GM18505 (cell line): ENCODE measurements around the gene CFAP58.

ENCODE experiments used
- ATAC-seq: cut with Tn5 transposase; IDR thresholded peaks from one replicate; pipeline ENCODE4 v1.9.1; 2021; ENCODE audit not compliant: unreplicated experiment
- POLR2A ChIP-seq: IDR thresholded peaks from 4 replicates; pipeline ENCODE4 v1.6.1; 2011; ENCODE audit warnings: borderline replicate concordance; ENCODE audit not compliant: insufficient read depth, insufficient read length; ENCODE audit errors: extremely low read depth

Gene CFAP58

GRCh38 chr10:104334965-104335650, 18.5 kb upstream of the CFAP58 start:
- TF ChIP-seq POLR2A, result no peak
- ATAC-seq, result no peak

DNA sequence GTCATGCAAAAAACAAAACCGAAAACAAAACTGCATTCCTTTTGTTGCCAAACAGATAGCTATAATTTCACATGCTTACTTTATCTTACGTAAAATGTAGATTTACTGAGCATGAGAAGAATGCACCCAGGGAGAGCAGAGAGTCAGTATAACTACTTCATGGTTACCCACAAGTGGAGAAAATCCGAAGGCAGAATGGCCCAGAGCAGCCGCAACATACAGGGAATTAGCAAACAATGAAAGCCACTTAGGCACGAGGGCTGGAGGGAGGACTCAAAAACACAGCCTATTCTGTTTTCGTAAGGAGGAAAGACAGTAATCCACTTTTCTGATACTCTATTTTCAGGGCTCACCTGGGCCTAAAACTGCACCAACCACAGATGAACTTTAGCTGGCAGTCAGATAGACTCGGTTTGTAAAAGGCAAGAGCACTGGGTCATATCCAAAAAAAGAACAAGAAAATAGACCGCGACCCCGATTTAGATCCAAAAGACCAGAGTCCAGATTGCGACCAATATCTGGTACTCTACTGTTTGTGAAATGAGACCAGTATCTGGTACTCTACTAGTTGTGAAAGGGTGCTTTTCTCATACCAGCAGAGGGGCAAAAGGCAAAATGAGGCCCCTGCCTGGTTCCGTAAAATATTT, 16.7 kb upstream of the CFAP58 start:
- ATAC-seq, result peak; percentile 23
- TF ChIP-seq POLR2A, result no peak

GRCh38 chr10:104337521-104337984, 16.1 kb upstream of the CFAP58 start:
- ATAC-seq, result peak; percentile 40
- no peak for TF ChIP-seq POLR2A

DNA sequence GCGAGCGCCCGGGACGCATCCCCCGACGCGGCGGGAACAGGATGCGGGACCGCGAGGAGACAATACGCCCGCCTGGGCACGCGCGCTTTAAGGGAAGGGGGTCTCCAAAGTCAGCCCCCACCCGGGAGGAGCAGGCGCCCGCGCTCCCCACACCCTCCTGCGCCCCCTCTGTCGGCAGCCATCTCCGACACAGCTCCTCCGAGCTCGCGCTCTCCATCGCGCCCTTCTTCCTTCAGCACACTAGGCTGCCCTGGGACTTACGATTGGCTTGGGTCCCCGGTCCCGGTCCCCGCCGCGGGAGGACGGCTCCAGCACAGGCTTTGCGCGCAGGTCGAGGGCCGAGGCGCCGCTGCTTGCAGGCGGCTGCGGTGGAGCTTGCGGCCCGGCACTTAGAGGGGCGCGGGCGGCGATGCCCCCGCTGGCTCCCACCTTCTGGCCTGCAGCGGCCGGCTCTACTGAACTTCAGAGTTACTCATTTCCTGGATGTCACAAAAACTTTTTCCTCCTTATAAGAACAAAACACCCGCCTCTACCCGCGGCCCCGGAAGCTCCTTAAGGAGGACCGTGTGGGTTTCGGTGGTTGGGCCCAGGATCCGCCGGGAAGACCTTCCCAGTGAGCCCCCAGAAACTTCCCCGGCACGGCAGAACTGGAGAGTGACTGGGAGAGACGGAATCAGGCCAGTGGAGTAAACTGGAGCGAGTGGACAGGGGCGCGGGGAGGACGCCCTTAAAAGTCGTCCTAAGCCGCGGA, 15.5 kb upstream of the CFAP58 start, which contains the start of gene ITPRIP:
Gene ITPRIP, minus strand, starts transcription at position 481 of the 751 bp plus-strand sequence. CDS start 22,414 bp downstream, outside the sequence.
- peak; percentile 67 for ATAC-seq

DNA sequence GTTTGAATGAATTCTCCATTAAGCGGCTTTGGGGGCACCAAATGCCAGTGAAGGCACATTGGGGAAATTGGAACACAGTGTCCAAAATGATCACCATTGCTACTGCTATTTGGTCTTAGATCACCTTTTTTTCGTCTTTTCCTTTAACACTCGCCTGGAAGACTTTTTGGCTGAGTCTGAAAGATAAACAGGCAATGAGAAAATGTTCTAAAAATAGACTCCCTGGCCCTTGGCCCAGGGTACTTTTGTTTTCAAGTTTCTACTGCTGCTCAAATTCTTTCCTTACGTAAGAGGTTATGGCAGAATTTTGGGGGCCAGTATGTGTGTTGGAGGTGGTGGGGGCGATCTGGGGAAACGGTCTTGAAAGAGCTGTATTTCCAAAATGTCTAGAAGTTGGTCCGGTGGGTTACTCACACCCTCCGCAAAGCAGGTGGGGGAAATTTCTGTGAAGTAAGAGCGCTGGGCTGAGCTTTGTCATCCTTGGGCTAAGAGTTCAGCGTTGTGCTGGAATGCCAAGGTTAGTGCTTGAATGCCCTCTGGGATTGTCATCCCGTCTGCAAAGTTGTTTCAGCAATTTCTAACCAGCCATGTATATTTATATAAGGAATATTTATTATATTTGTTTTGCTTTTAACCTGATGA, 14.0 kb upstream of the CFAP58 start:
- no peak for TF ChIP-seq POLR2A
- ATAC-seq, result no peak

More for the DNA sequence above, 15.5 kb upstream of the CFAP58 start, which contains the start of gene ITPRIP:
- TF ChIP-seq POLR2A, result peak; percentile 89

DNA sequence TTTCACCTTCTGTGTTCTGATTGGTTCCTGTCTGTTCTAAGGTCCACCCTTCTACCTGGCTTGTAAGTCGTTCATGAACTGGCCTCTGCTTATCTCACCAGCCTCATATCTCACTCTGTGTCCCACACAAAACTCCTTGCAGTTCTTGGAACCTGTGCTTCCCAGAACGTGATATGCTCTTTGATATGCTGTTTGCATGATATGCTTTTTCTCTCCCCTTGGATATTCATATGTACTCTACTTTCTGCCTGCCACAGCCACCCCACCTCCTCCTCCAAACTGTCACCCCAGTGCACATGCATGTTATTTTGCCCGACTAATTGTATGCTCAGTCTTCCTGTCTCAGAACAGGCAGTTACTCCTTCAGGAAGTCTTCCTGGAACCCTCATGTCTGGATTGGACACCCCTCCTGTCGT, 13.5 kb upstream of the CFAP58 start:
- TF ChIP-seq POLR2A, result no peak
- ATAC-seq, result no peak

- no peak for ATAC-seq
- no peak for TF ChIP-seq POLR2A
Measured at GRCh38 chr10:104340641-104341040, 13.0 kb upstream of the CFAP58 start.

DNA sequence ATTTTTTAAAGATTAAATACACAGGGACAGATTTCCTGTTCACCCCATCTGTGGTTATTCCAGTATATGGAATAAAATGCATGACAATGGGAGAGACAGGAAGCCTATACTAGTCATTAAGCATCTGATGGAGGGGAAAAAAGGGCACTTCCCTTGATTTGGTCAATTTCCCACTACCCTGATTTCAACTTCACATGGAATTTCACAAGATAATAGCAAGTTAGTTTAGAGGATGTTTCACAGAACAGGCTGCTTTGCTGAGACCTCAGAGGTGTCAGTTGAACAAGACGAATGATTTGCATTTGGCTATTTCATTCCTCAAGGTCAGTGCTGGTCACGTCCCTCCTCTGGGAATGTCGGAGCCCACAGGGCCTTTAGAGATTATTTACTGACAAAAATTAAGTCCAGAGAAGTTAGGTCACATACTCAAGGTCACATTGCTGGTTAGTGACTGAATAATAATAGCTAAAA, 10.7 kb upstream of the CFAP58 start:
- ATAC-seq, result no peak
- TF ChIP-seq POLR2A, result no peak

- ATAC-seq, result no peak
- no peak for TF ChIP-seq POLR2A
Measured at GRCh38 chr10:104344219-104344618, 9.4 kb upstream of the CFAP58 start.

DNA sequence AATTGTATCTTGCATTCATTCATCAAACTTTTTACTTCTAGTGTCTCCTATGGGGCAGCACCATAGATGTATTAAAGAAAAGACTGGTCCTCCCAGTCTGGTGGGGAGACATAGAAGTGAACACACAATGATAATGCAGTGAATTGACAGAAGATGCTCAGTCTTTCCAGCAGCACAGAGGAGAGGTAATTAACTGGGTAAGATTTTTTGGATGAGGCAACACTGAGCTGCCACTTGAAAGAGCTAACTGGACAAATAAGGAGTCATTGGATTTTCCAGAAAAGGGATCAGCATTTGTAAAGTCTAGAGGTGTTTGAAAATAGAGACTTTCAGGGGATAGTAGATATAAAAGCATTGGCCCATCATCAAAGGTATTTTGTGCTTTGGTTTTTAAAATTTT, 8.1 kb upstream of the CFAP58 start:
- ATAC-seq, result no peak
- TF ChIP-seq POLR2A, result no peak

DNA sequence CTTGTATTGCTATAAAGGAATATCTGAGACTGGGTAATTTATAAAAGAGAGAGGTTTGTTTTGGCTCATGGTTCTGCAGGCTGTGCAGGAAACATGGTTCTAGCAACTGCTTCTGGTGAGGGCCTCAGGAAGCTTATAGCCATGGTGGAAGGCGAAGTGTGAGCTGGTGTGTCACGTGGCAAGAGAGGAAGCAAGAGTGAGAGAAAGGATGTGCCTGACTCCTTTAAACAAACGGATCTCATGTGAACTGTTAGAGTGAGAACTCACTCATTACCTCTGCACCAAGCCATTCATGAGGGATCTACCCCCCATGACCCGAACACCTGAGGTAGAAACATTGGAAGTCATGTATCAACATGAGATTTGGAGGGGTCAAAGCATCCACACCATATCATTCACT, 7.7 kb upstream of the CFAP58 start:
- no peak for TF ChIP-seq POLR2A
- ATAC-seq, result no peak

- ATAC-seq, result no peak
- TF ChIP-seq POLR2A, result no peak
Measured at GRCh38 chr10:104347295-104348045, 6.2 kb upstream of the CFAP58 start.
